Parathyroid adenoma (tissue), 2 donors: Measurements from ENCODE around the gene ANO4.

Source experiments
- H2AFZ ChIP-seq: fragments of 300-600 bp; sonication (generic); one replicate; pipeline ENCODE4 v1.7.0; 2017; ENCODE audit warnings: antibody characterized with exemption, mild to moderate bottlenecking
- H3K27ac ChIP-seq: fragments of 300-600 bp; sonication (generic); one replicate; pipeline ENCODE4 v1.7.0; 2017
- H3K27me3 ChIP-seq: fragments of 300-600 bp; sonication (generic); one replicate; pipeline ENCODE4 v1.7.0; 2017; ENCODE audit warnings: low read length; ENCODE audit not compliant: control insufficient read depth, insufficient read depth
- H3K36me3 ChIP-seq: fragments of 300-600 bp; sonication (generic); one replicate; pipeline ENCODE4 v1.7.0; 2017; ENCODE audit warnings: low read length; ENCODE audit not compliant: control insufficient read depth, insufficient read depth
- H3K4me1 ChIP-seq: fragments of 300-600 bp; sonication (generic); one replicate; pipeline ENCODE4 v1.7.0; 2017; ENCODE audit warnings: control low read depth
- H3K4me2 ChIP-seq: fragments of 300-600 bp; sonication (generic); one replicate; pipeline ENCODE4 v1.7.0; 2017; ENCODE audit warnings: low read length
- H3K4me3 ChIP-seq: fragments of 300-600 bp; sonication (generic); one replicate; pipeline ENCODE4 v1.7.0; 2017; ENCODE audit warnings: low read depth, low read length
- H3K79me2 ChIP-seq: fragments of 300-600 bp; sonication (generic); one replicate; pipeline ENCODE4 v1.7.0; 2017; ENCODE audit warnings: control low read depth
- H3K9ac ChIP-seq: fragments of 300-600 bp; sonication (generic); one replicate; pipeline ENCODE4 v1.7.0; 2017; ENCODE audit warnings: mild to moderate bottlenecking
- H3K9me3 ChIP-seq: fragments of 300-600 bp; sonication (generic); one replicate; pipeline ENCODE4 v1.7.0; 2017; ENCODE audit warnings: low read length; ENCODE audit not compliant: control insufficient read depth
- CTCF ChIP-seq: fragments of 300-600 bp; sonication (generic); IDR thresholded peaks from one replicate; pipeline ENCODE4 v1.7.0; 2017; ENCODE audit warnings: antibody characterized with exemption, mild to moderate bottlenecking
- donor health status: primary hyperparathyroidism.

ANO4 gene

DNA sequence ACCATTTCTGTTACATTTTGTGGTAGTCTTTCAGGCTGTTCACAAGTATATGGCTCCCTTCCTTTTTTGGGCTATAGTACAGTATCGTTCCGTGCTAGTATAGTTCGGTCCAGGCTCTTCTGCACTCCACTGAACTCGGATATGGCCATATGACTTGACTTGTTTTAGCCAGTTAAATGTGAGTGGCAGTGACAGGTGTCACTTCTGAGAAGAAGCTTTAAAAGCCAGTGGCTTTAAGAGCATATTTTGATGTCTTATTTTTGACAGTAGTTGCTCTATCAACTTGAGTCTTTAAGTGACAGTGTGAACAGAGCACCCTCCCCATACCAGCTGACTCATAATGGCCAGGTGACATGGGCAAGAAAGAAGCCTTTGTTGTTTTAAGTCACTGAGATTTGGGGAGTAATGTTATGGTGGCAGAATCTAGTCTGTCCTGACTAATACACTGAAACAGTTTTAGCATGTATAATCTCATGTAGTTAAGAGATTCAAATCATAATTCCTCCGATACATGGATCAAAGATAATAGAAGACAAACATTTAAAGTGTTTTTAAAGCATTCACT lies 64.6 kb downstream of the ANO4 start:
- no peak overlapping the region for H3K27ac ChIP-seq
- no peaks in the 10 kb centered on the region for H3K36me3 ChIP-seq
- TF ChIP-seq CTCF: no peak
- H3K27me3 ChIP-seq: no peaks in the 10 kb centered on the region
- no peaks in the 10 kb centered on the region for H3K79me2 ChIP-seq
- H3K4me1 ChIP-seq: no peaks in the 10 kb centered on the region
- H2AFZ ChIP-seq: no peak overlapping the region
- no peak overlapping the region for H3K4me2 ChIP-seq
- no peak overlapping the region for H3K9ac ChIP-seq
- H3K4me3 ChIP-seq: no peak overlapping the region
- H3K9me3 ChIP-seq: no peaks in the 10 kb centered on the region

- H2AFZ ChIP-seq: no peak overlapping the region
- H3K27me3 ChIP-seq: no peaks in the 10 kb centered on the region
- no peak overlapping the region for H3K27ac ChIP-seq
- no peak for TF ChIP-seq CTCF
- H3K4me2 ChIP-seq: no peak overlapping the region
- H3K9me3 ChIP-seq: no peaks in the 10 kb centered on the region
- no peaks in the 10 kb centered on the region for H3K79me2 ChIP-seq
- no peak overlapping the region for H3K4me3 ChIP-seq
- H3K4me1 ChIP-seq: no peaks in the 10 kb centered on the region
- H3K9ac ChIP-seq: no peak overlapping the region
- no peaks in the 10 kb centered on the region for H3K36me3 ChIP-seq
Measured at GRCh38 chr12:100860611-100861010, 66.0 kb downstream of the ANO4 start.

DNA sequence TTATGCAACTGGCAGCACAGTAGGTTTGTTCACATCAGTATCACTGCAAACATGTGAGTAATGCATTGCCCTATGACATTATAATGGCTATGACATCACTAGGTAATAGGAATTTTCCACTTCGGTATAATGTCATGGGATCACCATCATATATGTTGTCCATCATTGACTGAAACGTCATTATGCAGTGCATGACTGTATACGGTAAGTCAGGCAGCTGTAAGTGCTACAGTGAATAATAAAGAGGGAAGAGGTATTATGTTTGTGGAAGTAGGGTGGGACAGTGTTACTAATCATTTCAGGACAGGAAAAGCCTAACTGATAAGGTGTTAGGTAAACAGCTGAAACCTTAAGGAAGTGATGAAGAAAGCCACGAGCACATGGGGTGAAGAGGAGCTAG lies 68.1 kb downstream of the ANO4 start:
- no peaks in the 10 kb centered on the region for H3K4me1 ChIP-seq
- no peak overlapping the region for H3K9ac ChIP-seq
- H3K4me2 ChIP-seq: no peak overlapping the region
- no peak overlapping the region for H3K27ac ChIP-seq
- no peaks in the 10 kb centered on the region for H3K36me3 ChIP-seq
- no peaks in the 10 kb centered on the region for H3K9me3 ChIP-seq
- H3K27me3 ChIP-seq: no peaks in the 10 kb centered on the region
- H2AFZ ChIP-seq: no peak overlapping the region
- no peak overlapping the region for H3K4me3 ChIP-seq
- no peaks in the 10 kb centered on the region for H3K79me2 ChIP-seq
- no peak for TF ChIP-seq CTCF

- Histone ChIP-seq H3K9me3 (no peaks in the 10 kb centered on the region), H3K27ac (no peak overlapping the region), H2AFZ (no peak overlapping the region), H3K4me2 (no peak overlapping the region), H3K79me2 (no peaks in the 10 kb centered on the region), H3K27me3 (no peaks in the 10 kb centered on the region), H3K36me3 (no peaks in the 10 kb centered on the region), H3K4me3 (no peak overlapping the region), H3K4me1 (no peaks in the 10 kb centered on the region), H3K9ac (no peak overlapping the region)
- TF ChIP-seq CTCF: no peak
Measured at GRCh38 chr12:100864366-100864765, 69.8 kb downstream of the ANO4 start.

DNA sequence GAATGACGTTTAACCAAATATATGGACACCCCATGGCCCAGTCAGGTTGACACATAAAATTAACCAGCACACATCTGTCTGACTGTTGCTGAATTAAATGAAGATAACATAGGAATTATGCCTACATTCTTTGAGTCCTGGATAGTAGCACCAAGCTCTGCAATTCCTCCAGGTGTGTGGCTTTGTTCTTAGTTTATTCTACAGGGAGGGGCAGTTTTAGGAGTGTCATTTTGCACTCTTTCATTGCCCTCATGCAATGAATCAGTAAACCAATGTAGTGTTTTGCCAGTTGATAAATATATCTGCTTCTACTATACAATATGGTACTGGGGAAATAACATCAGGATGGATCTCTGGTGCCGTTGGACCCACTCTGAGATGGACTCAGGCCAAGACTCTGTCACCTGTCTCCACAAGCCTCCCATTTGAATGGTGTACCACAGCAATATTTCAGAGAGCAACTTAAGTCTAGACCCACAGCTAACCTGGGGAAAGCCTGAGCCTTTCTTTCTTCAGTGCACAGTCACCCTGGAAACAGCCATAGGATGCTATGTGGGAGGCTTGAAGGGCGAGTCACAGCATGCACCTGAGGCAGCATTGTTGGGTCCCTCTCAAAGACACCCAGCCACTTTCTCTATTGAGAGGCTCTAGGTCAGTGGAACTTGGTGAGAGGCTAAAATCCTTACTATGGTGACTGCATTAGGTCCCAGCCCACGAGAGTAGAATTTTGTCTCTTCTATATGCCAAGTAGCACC lies 73.2 kb downstream of the ANO4 start:
- no peak overlapping the region for H3K9ac ChIP-seq
- H3K27me3 ChIP-seq: no peaks in the 10 kb centered on the region
- no peaks in the 10 kb centered on the region for H3K36me3 ChIP-seq
- no peak for TF ChIP-seq CTCF
- H3K9me3 ChIP-seq: no peaks in the 10 kb centered on the region
- H3K79me2 ChIP-seq: no peaks in the 10 kb centered on the region
- no peak overlapping the region for H2AFZ ChIP-seq
- no peaks in the 10 kb centered on the region for H3K4me1 ChIP-seq
- no peak overlapping the region for H3K27ac ChIP-seq
- H3K4me3 ChIP-seq: no peak overlapping the region
- H3K4me2 ChIP-seq: no peak overlapping the region
